ENCODE results near the gene SLC39A12.

DNA sequence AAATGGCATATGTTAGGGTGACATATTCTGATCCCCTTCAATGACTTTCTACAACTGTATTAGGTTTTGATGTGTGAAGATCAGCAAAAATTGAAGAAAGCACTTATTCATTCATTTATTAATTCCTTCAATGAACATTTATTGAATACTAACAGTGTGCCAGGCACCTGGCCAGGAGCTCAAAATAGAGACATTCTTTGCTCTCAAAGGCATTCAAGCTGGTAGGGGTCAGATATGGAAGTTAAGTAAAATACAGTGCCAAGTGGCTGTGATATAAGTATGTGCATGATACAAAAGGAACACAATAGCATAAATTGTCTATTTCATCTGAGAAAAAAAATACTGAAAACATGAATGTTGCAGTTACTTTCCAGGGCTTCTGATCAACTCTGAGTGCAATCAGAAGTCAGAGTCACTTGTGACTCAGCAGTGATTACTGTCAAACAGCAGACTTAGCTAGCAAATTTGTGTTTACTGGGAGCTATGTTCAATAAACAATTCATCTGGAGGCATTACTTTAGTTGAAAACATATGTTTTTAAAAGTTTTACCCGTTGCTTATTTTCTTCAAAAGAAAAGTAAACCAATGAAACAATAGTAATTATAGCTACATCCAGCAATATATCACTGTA, 128.1 kb downstream of the SLC39A12 start:
- TF ChIP-seq SPI1 (IDR thresholded peaks at IDR 0.05; ENCODE audit: low read depth, low read length) = no peak
- no peak for TF ChIP-seq POLR2A (IDR thresholded peaks at IDR 0.05; ENCODE audit: low read depth, low read length)
- no peak for TF ChIP-seq POLR2AphosphoS5 (IDR thresholded peaks at IDR 0.05; ENCODE audit: low read depth, low read length)
- TF ChIP-seq TAF1 (IDR thresholded peaks at IDR 0.05; ENCODE audit: low read depth, low read length) = no peak

All from GM12891 (cell line).